Erythroblast (primary cell): Measurements from ENCODE around the gene KRT2.

ENCODE experiments used
- GATA1 ChIP-seq: IDR thresholded peaks from 2 replicates; pipeline ENCODE4 v1.6.1; 2011; ENCODE audit warnings: low read depth, mild to moderate bottlenecking, control low read depth, low read length, moderate library complexity
- POLR2A ChIP-seq: IDR thresholded peaks from 2 replicates; pipeline ENCODE4 v1.6.1; 2011; ENCODE audit warnings: mild to moderate bottlenecking, low read length

DNA sequence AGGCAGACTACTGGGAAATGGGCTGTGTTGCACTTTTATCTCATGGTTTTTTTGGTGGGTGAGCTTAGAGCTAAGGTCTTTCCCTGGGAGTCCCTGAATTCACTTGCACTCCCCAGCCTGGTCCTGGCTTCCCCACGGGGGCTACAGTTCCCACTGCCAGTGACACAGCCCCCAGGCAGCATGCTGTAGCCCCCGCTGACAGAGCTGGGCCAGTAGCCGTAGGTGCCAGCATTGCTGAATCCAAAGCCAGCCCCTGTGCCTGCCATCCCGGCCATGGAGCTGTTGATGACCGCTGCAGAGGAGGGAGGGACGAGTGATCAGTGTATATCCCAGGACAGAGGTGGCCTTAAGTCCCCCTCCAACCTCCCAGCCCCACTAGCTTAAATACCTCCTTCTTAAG is 43.9 kb downstream of the KRT2 start:
- TF ChIP-seq POLR2A, result no peak
- no peak for TF ChIP-seq GATA1
